ENCODE results near the gene RNU4-1. TPM values are rescaled to one million over a fixed set of nuclear protein-coding genes. Genes with fewer than 3 reads are reported as not detected.

The RNU4-1 gene
- total and polyA plus RNA-seq, 4 donors, result under 0.01 to 26.0 (median under 0.01) TPM; not detected in 1

GRCh38 chr12:120278137-120279069 lies 14.6 kb downstream of the RNU4-1 start:
- DNase-seq (ENCODE audit: low spot score), result no peak
- H3K4me3 ChIP-seq (ENCODE audit: low read depth in 1 of 3, low read length in 3 of 3), result no peak overlapping the region
- H3K4me1 ChIP-seq (ENCODE audit: control insufficient read depth in 4 of 4, insufficient read depth in 4 of 4, low read length in 3 of 4), result peaks cover 0 to 5% (median 1%) of the 10 kb centered on the region in 4 donors
- H3K9ac ChIP-seq (ENCODE audit: low read depth in 1 of 2, low read length in 2 of 2), result no peak overlapping the region
- no peaks in the 10 kb centered on the region for H3K27me3 ChIP-seq (ENCODE audit: control insufficient read depth in 4 of 4, insufficient read depth in 4 of 4, low read length in 3 of 4)
- TF ChIP-seq, protein P1, sequence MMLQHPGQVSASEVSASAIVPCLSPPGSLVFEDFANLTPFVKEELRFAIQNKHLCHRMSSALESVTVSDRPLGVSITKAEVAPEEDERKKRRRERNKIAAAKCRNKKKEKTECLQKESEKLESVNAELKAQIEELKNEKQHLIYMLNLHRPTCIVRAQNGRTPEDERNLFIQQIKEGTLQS (IDR thresholded peaks at IDR 0.05), result no peak
- TF ChIP-seq JUND (IDR thresholded peaks at IDR 0.05), result no peak
- TF ChIP-seq REST (IDR thresholded peaks at IDR 0.05), result no peak
- no peak for TF ChIP-seq RAD21 (IDR thresholded peaks at IDR 0.05)
- no peak for TF ChIP-seq NR2F2 (IDR thresholded peaks at IDR 0.05)
- TF ChIP-seq FOXA1 (IDR thresholded peaks at IDR 0.05), result no peak
- no peak for TF ChIP-seq FOXA2 (IDR thresholded peaks at IDR 0.05)
- TF ChIP-seq ZBTB33 (IDR thresholded peaks at IDR 0.05), result no peak
- TF ChIP-seq RXRA (IDR thresholded peaks at IDR 0.05), result no peak
- no peak for TF ChIP-seq HNF4G (IDR thresholded peaks at IDR 0.05)
- TF ChIP-seq EGR1 (IDR thresholded peaks at IDR 0.05; ENCODE audit: low read depth in 2 of 2), result no peak
- TF ChIP-seq, protein P2, sequence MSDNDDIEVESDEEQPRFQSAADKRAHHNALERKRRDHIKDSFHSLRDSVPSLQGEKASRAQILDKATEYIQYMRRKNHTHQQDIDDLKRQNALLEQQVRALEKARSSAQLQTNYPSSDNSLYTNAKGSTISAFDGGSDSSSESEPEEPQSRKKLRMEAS (IDR thresholded peaks at IDR 0.05), result no peak
- no peak for TF ChIP-seq GABPA (IDR thresholded peaks at IDR 0.05 in 1 of 2, conservative IDR thresholded peaks at IDR 0.05 in 1 of 2)
- TF ChIP-seq, protein P3, sequence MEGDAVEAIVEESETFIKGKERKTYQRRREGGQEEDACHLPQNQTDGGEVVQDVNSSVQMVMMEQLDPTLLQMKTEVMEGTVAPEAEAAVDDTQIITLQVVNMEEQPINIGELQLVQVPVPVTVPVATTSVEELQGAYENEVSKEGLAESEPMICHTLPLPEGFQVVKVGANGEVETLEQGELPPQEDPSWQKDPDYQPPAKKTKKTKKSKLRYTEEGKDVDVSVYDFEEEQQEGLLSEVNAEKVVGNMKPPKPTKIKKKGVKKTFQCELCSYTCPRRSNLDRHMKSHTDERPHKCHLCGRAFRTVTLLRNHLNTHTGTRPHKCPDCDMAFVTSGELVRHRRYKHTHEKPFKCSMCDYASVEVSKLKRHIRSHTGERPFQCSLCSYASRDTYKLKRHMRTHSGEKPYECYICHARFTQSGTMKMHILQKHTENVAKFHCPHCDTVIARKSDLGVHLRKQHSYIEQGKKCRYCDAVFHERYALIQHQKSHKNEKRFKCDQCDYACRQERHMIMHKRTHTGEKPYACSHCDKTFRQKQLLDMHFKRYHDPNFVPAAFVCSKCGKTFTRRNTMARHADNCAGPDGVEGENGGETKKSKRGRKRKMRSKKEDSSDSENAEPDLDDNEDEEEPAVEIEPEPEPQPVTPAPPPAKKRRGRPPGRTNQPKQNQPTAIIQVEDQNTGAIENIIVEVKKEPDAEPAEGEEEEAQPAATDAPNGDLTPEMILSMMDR (IDR thresholded peaks at IDR 0.05; ENCODE audit: low read depth, low read length, missing input control), result no peak
- WGBS, result 97% methylated on average over 57 of the region's 57 CpGs
- H3K9me3 ChIP-seq (ENCODE audit: control insufficient read depth in 4 of 4, low read length in 3 of 4), result no peaks in the 10 kb centered on the region
- no peaks in the 10 kb centered on the region for H3K36me3 ChIP-seq (ENCODE audit: control insufficient read depth in 4 of 4, insufficient read depth in 3 of 4, low read depth in 1 of 4, low read length in 3 of 4)
- H3K27ac ChIP-seq (ENCODE audit: low read depth in 1 of 2, low read length in 2 of 2), result no peak overlapping the region
